A673 (cell line): ENCODE measurements around the gene PCDH19.

Experiments
- CTCF ChIP-seq: fragments of 300-800, 200-600 bp; sonication (generic); conservative IDR thresholded peaks from 2 replicates; pipeline ENCODE4 v1.5.1; 2017; ENCODE audit warnings: low read depth, mild to moderate bottlenecking, antibody characterized with exemption, low read length, moderate library complexity, mixed read lengths
- EZH2 ChIP-seq: fragments of 200-600 bp; sonication (generic); IDR thresholded peaks from 2 replicates; pipeline ENCODE4 v1.6.1; 2017; ENCODE audit warnings: borderline replicate concordance, low read depth, mild to moderate bottlenecking, mixed read lengths, antibody characterized with exemption, low read length; ENCODE audit not compliant: poor library complexity, severe bottlenecking

GRCh38 chrX:100299559-100299958 lies 110.5 kb downstream of the PCDH19 start:
- TF ChIP-seq CTCF (no peak), EZH2 (no peak)
